Stimulated activated CD4-positive, alpha-beta T cell treated with anti-CD3 and anti-CD28 coated beads, Interleukin-4, amount 100 ng/mL, for 1 hour (primary cell): ENCODE data around the gene ACKR2.

Source experiments
- DNase-seq: peaks from one replicate; pipeline ENCODE4 v3.0.0-alpha.2; 2020

ACKR2 gene

GRCh38 chr3:42809202-42809601 lies at the start of gene ACKR2:
TSS of gene ACKR2 (plus strand) at chr3:42809445. CDS start at chr3:42864503, 55,058 bp downstream.
- no peak for DNase-seq

- no peak for DNase-seq
These were observed 47.1 kb upstream of the ACKR2 start for GRCh38 chr3:42762046-42762724.

GRCh38 chr3:42763021-42763420 lies 46.2 kb upstream of the ACKR2 start:
- no peak for DNase-seq

GRCh38 chr3:42764115-42764514 lies 45.1 kb upstream of the ACKR2 start:
- DNase-seq: no peak

- no peak for DNase-seq
These were observed 44.5 kb upstream of the ACKR2 start for GRCh38 chr3:42764561-42765295.

GRCh38 chr3:42769477-42770131 lies 39.6 kb upstream of the ACKR2 start:
- no peak for DNase-seq

- no peak for DNase-seq
These were observed 38.0 kb upstream of the ACKR2 start for GRCh38 chr3:42771271-42771670.

- peak; percentile 90 for DNase-seq
These were observed 36.4 kb upstream of the ACKR2 start, which contains the start of gene CCDC13 for GRCh38 chr3:42772670-42773408. TSS of gene CCDC13 (minus strand) at chr3:42773253. CDS start at chr3:42758345, 14,908 bp downstream.

- no peak for DNase-seq
These were observed 35.9 kb upstream of the ACKR2 start for GRCh38 chr3:42773409-42773751.

GRCh38 chr3:42778644-42779043 lies 30.6 kb upstream of the ACKR2 start:
- no peak for DNase-seq

GRCh38 chr3:42780398-42780797 lies 28.8 kb upstream of the ACKR2 start:
- no peak for DNase-seq

- DNase-seq: no peak
These were observed 28.1 kb upstream of the ACKR2 start for GRCh38 chr3:42780892-42781700.

- no peak for DNase-seq
These were observed 23.0 kb upstream of the ACKR2 start for GRCh38 chr3:42786212-42786611.

GRCh38 chr3:42786631-42787030 lies 22.6 kb upstream of the ACKR2 start:
- no peak for DNase-seq

- no peak for DNase-seq
These were observed 18.5 kb upstream of the ACKR2 start for GRCh38 chr3:42790714-42791229.

GRCh38 chr3:42795621-42796181 lies 13.5 kb upstream of the ACKR2 start:
- DNase-seq: no peak

- DNase-seq: no peak
These were observed 12.8 kb upstream of the ACKR2 start for GRCh38 chr3:42796332-42796885.

GRCh38 chr3:42799376-42799775 lies 9.9 kb upstream of the ACKR2 start:
- no peak for DNase-seq

GRCh38 chr3:42800251-42800650 lies 9.0 kb upstream of the ACKR2 start:
- no peak for DNase-seq

GRCh38 chr3:42801048-42801620 lies 8.1 kb upstream of the ACKR2 start:
- DNase-seq: no peak

GRCh38 chr3:42801784-42802183 lies 7.5 kb upstream of the ACKR2 start:
- no peak for DNase-seq
